K562 (cell line): ENCODE results near the gene RHOT1.
"Not testable (repeated sequence)": the region's sequence is repeated elsewhere in the genome, so short reads cannot be mapped to it uniquely, and the experiment has no call there.

Experiments used
- ADNP ChIP-seq: fragments of 200-800 bp; sonication (Bioruptor generic); IDR thresholded peaks from 2 replicates; pipeline ENCODE4 v1.6.1; 2016; ENCODE audit warnings: missing genetic modification characterization, missing compliant biosample characterization
- ERF ChIP-seq: fragments of 450-650 bp; formaldehyde crosslinking; IDR thresholded peaks from 2 replicates; pipeline ENCODE4 v1.4.0; 2020; ENCODE audit warnings: mild to moderate bottlenecking, mixed read lengths
- FOSL1 ChIP-seq: fragments of 200-800 bp; sonication (Bioruptor generic); conservative IDR thresholded peaks from 2 replicates; pipeline ENCODE4 v1.6.1; 2016; ENCODE audit warnings: missing genetic modification characterization, missing compliant biosample characterization
- FUS ChIP-seq: fragments of 200-400 bp; formaldehyde crosslinking; optimal IDR thresholded peaks from 2 replicates; pipeline ENCODE3; 2017; ENCODE audit warnings: low read depth, low read length
- POLR2AphosphoS5 ChIP-seq: IDR thresholded peaks from 2 replicates; pipeline ENCODE4 v1.6.1; 2011; ENCODE audit warnings: mild to moderate bottlenecking, low read depth, low read length, moderate library complexity; ENCODE audit not compliant: control insufficient read depth, insufficient read depth
- RBM17 ChIP-seq: fragments of 200-400 bp; formaldehyde crosslinking; IDR thresholded peaks from 2 replicates; pipeline ENCODE4 v1.6.1; 2017; ENCODE audit warnings: low read depth, mild to moderate bottlenecking, low read length, borderline replicate concordance
- SMARCA5 ChIP-seq: fragments of 450-650 bp; IDR thresholded peaks from 2 replicates; pipeline ENCODE4 v1.6.1; 2016
- TAF1 ChIP-seq: IDR thresholded peaks from 2 replicates; pipeline ENCODE4 v1.6.1; 2011; ENCODE audit warnings: mild to moderate bottlenecking, low read length, moderate library complexity; ENCODE audit not compliant: insufficient read depth, control insufficient read depth, severe bottlenecking; ENCODE audit errors: extremely low read depth
- ZNF644 ChIP-seq: fragments of 200-800 bp; sonication (Bioruptor generic); IDR thresholded peaks from 2 replicates; pipeline ENCODE4 v1.6.1; 2016; ENCODE audit warnings: low read depth, missing genetic modification characterization, missing compliant biosample characterization
- ZNF77 ChIP-seq: fragments of 250-450 bp; sonication (Bioruptor Pico); IDR thresholded peaks from 2 replicates; pipeline ENCODE4 v1.5.0; 2020
- TF ChIP-seq, protein P1 (sequence below): sonication (generic); formaldehyde crosslinking; IDR thresholded peaks from 2 replicates; pipeline ENCODE4 v1.5.0; 2020; ENCODE audit warnings: missing genetic modification reagents
- TF ChIP-seq, protein P2 (sequence below), 3 experiments: IDR thresholded peaks in 2 of 3; conservative IDR thresholded peaks in 1 of 3; 2 replicates each; pipeline ENCODE4 v1.5.1; 2011 to 2012; ENCODE audit warnings: low read length in 3 of 3, mild to moderate bottlenecking in 3 of 3, control low read depth in 2 of 3, improper control_type of control experiment in 1 of 3, inconsistent platforms in 1 of 3, low read depth in 1 of 3, mixed read lengths in 1 of 3, moderate library complexity in 1 of 3; ENCODE audit not compliant: insufficient read depth in 2 of 3

DNA sequence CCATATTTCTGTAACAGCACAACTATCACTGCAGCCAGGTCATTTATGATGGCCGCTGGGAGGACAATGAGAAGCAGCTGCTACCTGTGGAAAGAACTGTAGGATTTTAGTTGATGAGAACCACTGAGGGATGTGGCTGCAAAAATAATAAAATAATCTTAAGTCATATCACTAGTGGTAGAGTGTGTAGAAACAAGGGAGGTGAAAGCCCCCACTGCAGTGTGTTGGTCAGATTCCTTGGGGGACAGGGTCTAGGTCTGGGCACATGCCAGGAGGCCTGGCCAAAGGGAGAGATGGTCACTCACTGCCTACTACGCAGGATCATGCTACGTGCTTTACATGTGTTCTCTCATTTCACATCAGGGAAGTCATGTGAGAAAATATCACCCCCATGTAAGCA is 24.2 kb upstream of the RHOT1 start:
- not testable (repeated sequence) for TF ChIP-seq FUS; ADNP (tag); FOSL1; ZNF644 (tag); ZNF77 (CRISPR knock-in tag); TAF1; POLR2AphosphoS5; RBM17; SMARCA5; ERF
- TF ChIP-seq, protein P1, sequence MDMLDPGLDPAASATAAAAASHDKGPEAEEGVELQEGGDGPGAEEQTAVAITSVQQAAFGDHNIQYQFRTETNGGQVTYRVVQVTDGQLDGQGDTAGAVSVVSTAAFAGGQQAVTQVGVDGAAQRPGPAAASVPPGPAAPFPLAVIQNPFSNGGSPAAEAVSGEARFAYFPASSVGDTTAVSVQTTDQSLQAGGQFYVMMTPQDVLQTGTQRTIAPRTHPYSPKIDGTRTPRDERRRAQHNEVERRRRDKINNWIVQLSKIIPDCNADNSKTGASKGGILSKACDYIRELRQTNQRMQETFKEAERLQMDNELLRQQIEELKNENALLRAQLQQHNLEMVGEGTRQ (CRISPR knock-in tag) = not testable (repeated sequence)
- TF ChIP-seq, protein P2, sequence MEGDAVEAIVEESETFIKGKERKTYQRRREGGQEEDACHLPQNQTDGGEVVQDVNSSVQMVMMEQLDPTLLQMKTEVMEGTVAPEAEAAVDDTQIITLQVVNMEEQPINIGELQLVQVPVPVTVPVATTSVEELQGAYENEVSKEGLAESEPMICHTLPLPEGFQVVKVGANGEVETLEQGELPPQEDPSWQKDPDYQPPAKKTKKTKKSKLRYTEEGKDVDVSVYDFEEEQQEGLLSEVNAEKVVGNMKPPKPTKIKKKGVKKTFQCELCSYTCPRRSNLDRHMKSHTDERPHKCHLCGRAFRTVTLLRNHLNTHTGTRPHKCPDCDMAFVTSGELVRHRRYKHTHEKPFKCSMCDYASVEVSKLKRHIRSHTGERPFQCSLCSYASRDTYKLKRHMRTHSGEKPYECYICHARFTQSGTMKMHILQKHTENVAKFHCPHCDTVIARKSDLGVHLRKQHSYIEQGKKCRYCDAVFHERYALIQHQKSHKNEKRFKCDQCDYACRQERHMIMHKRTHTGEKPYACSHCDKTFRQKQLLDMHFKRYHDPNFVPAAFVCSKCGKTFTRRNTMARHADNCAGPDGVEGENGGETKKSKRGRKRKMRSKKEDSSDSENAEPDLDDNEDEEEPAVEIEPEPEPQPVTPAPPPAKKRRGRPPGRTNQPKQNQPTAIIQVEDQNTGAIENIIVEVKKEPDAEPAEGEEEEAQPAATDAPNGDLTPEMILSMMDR (IDR thresholded peaks at IDR 0.05 in 2 of 3, conservative IDR thresholded peaks at IDR 0.05 in 1 of 3; ENCODE audit: insufficient read depth in 2 of 3, low read depth in 1 of 3, low read length in 3 of 3) = not testable (repeated sequence)
